HUES48 (cell line): Measurements from ENCODE around the gene MTHFD1.

Source experiments
- H3K27ac ChIP-seq: one replicate; pipeline ENCODE4 v1.7.0; 2013; ENCODE audit warnings: low read depth, low read length, inconsistent platforms
- H3K27me3 ChIP-seq: 2 replicates; pipeline ENCODE4 v1.6.1; 2013; ENCODE audit warnings: mild to moderate bottlenecking, low read length; ENCODE audit not compliant: control insufficient read depth, insufficient read depth
- H3K36me3 ChIP-seq: 2 replicates; pipeline ENCODE4 v1.6.1; 2013; ENCODE audit warnings: low read length; ENCODE audit not compliant: control insufficient read depth, insufficient read depth
- H3K4me1 ChIP-seq: 2 replicates; pipeline ENCODE4 v1.6.1; 2013; ENCODE audit warnings: mild to moderate bottlenecking, low read length; ENCODE audit not compliant: control insufficient read depth, insufficient read depth
- H3K4me3 ChIP-seq: 2 replicates; pipeline ENCODE4 v1.5.1; 2013; ENCODE audit warnings: mild to moderate bottlenecking, low read depth, low read length
- H3K9ac ChIP-seq: 2 replicates; pipeline ENCODE4 v1.6.1; 2013; ENCODE audit warnings: mild to moderate bottlenecking, low read depth, low read length, moderate library complexity
- H3K9me3 ChIP-seq: 2 replicates; pipeline ENCODE4 v1.6.1; 2013; ENCODE audit warnings: low read length; ENCODE audit not compliant: control insufficient read depth, insufficient read depth

The MTHFD1 gene

GRCh38 chr14:64422756-64423155 is 34.6 kb downstream of the MTHFD1 start:
- H3K27me3 ChIP-seq: no peaks in the 10 kb centered on the region
- no peak overlapping the region for H3K4me3 ChIP-seq
- peaks cover 91% of the 10 kb centered on the region for H3K36me3 ChIP-seq
- no peak overlapping the region for H3K27ac ChIP-seq
- no peaks in the 10 kb centered on the region for H3K9me3 ChIP-seq
- H3K4me1 ChIP-seq: no peaks in the 10 kb centered on the region
- no peak overlapping the region for H3K9ac ChIP-seq

- H3K4me1 ChIP-seq: no peaks in the 10 kb centered on the region
- no peak overlapping the region for H3K9ac ChIP-seq
- no peaks in the 10 kb centered on the region for H3K27me3 ChIP-seq
- H3K9me3 ChIP-seq: no peaks in the 10 kb centered on the region
- H3K36me3 ChIP-seq: peaks cover 92% of the 10 kb centered on the region
- H3K27ac ChIP-seq: no peak overlapping the region
- H3K4me3 ChIP-seq: no peak overlapping the region
Observed at GRCh38 chr14:64423987-64424386, 35.8 kb downstream of the MTHFD1 start.

GRCh38 chr14:64434528-64434927 is 46.4 kb downstream of the MTHFD1 start:
- no peak overlapping the region for H3K27ac ChIP-seq
- no peaks in the 10 kb centered on the region for H3K9me3 ChIP-seq
- H3K36me3 ChIP-seq: peaks cover 96% of the 10 kb centered on the region
- H3K27me3 ChIP-seq: no peaks in the 10 kb centered on the region
- no peaks in the 10 kb centered on the region for H3K4me1 ChIP-seq
- no peak overlapping the region for H3K4me3 ChIP-seq
- H3K9ac ChIP-seq: no peak overlapping the region

GRCh38 chr14:64438181-64438841 is 50.2 kb downstream of the MTHFD1 start:
- peak overlapping the region; percentile 68 for H3K27ac ChIP-seq
- peaks cover 94% of the 10 kb centered on the region for H3K36me3 ChIP-seq

GRCh38 chr14:64439141-64439540 is 51.0 kb downstream of the MTHFD1 start:
- Histone ChIP-seq H3K36me3 (peaks cover 94% of the 10 kb centered on the region), H3K9me3 (no peaks in the 10 kb centered on the region), H3K4me1 (no peaks in the 10 kb centered on the region), H3K27me3 (no peaks in the 10 kb centered on the region), H3K4me3 (no peak overlapping the region), H3K27ac (peak overlapping the region; percentile 68), H3K9ac (no peak overlapping the region)

More at GRCh38 chr14:64438181-64438841, 50.2 kb downstream of the MTHFD1 start:
- no peak overlapping the region for H3K4me3 ChIP-seq
- H3K4me1 ChIP-seq: no peaks in the 10 kb centered on the region
- no peaks in the 10 kb centered on the region for H3K9me3 ChIP-seq
- H3K9ac ChIP-seq: no peak overlapping the region
- no peaks in the 10 kb centered on the region for H3K27me3 ChIP-seq

- Histone ChIP-seq H3K36me3 (peaks cover 95% of the 10 kb centered on the region), H3K27me3 (no peaks in the 10 kb centered on the region), H3K9me3 (no peaks in the 10 kb centered on the region), H3K4me1 (no peaks in the 10 kb centered on the region), H3K9ac (no peak overlapping the region), H3K4me3 (no peak overlapping the region), H3K27ac (no peak overlapping the region)
Observed at GRCh38 chr14:64440494-64440893, 52.3 kb downstream of the MTHFD1 start.

GRCh38 chr14:64442300-64442988 is 54.3 kb downstream of the MTHFD1 start:
- H3K27ac ChIP-seq: no peak overlapping the region
- no peaks in the 10 kb centered on the region for H3K4me1 ChIP-seq
- no peaks in the 10 kb centered on the region for H3K27me3 ChIP-seq
- H3K36me3 ChIP-seq: peaks cover 93% of the 10 kb centered on the region
- no peaks in the 10 kb centered on the region for H3K9me3 ChIP-seq
- no peak overlapping the region for H3K9ac ChIP-seq
- H3K4me3 ChIP-seq: no peak overlapping the region

- Histone ChIP-seq H3K4me1 (no peaks in the 10 kb centered on the region), H3K36me3 (peaks cover 93% of the 10 kb centered on the region), H3K9ac (no peak overlapping the region), H3K4me3 (no peak overlapping the region), H3K9me3 (no peaks in the 10 kb centered on the region), H3K27me3 (no peaks in the 10 kb centered on the region), H3K27ac (no peak overlapping the region)
Observed at GRCh38 chr14:64444140-64444539, 56.0 kb downstream of the MTHFD1 start.

- no peaks in the 10 kb centered on the region for H3K9me3 ChIP-seq
- H3K4me3 ChIP-seq: no peak overlapping the region
- peaks cover 95% of the 10 kb centered on the region for H3K36me3 ChIP-seq
- no peak overlapping the region for H3K9ac ChIP-seq
- H3K27ac ChIP-seq: peak overlapping the region; percentile 62
- no peaks in the 10 kb centered on the region for H3K27me3 ChIP-seq
- no peaks in the 10 kb centered on the region for H3K4me1 ChIP-seq
Observed at GRCh38 chr14:64444984-64445845, 57.1 kb downstream of the MTHFD1 start.

GRCh38 chr14:64447876-64448670 is 59.9 kb downstream of the MTHFD1 start:
- no peaks in the 10 kb centered on the region for H3K9me3 ChIP-seq
- no peaks in the 10 kb centered on the region for H3K27me3 ChIP-seq
- H3K4me3 ChIP-seq: no peak overlapping the region
- peaks cover 94% of the 10 kb centered on the region for H3K36me3 ChIP-seq
- H3K9ac ChIP-seq: no peak overlapping the region
- H3K27ac ChIP-seq: no peak overlapping the region
- H3K4me1 ChIP-seq: no peaks in the 10 kb centered on the region
